Stomach (tissue), 4 donors: ENCODE data around the gene LY6G5B.

ENCODE experiments used
- EP300 ChIP-seq: sonication (generic); formaldehyde crosslinking; IDR thresholded peaks from one replicate; pipeline ENCODE4 v1.6.1; 2017; ENCODE audit warnings: antibody characterized with exemption
- POLR2A ChIP-seq, 4 donors: fragments of 450-650 bp; IDR thresholded peaks; one replicate each; pipeline ENCODE4 v1.6.1; 2016; ENCODE audit warnings: antibody characterized with exemption in 4 of 4, control low read depth in 2 of 4, mild to moderate bottlenecking in 1 of 4, moderate library complexity in 1 of 4
- POLR2AphosphoS5 ChIP-seq, 3 donors: sonication (generic); formaldehyde crosslinking; IDR thresholded peaks; one replicate each; pipeline ENCODE4 v1.6.1; 2016; ENCODE audit warnings: antibody characterized with exemption in 3 of 3
- TF ChIP-seq, protein P1 (sequence below), 7 experiments: fragments of 450-650 bp in 4 of 7; fragments of 200-600 bp in 3 of 7; sonication (generic) in 3 of 7; IDR thresholded peaks; one replicate each; pipeline ENCODE4 v1.5.1; 2016 to 2019; ENCODE audit warnings: antibody characterized with exemption in 7 of 7, control low read depth in 2 of 7, mild to moderate bottlenecking in 1 of 7

DNA sequence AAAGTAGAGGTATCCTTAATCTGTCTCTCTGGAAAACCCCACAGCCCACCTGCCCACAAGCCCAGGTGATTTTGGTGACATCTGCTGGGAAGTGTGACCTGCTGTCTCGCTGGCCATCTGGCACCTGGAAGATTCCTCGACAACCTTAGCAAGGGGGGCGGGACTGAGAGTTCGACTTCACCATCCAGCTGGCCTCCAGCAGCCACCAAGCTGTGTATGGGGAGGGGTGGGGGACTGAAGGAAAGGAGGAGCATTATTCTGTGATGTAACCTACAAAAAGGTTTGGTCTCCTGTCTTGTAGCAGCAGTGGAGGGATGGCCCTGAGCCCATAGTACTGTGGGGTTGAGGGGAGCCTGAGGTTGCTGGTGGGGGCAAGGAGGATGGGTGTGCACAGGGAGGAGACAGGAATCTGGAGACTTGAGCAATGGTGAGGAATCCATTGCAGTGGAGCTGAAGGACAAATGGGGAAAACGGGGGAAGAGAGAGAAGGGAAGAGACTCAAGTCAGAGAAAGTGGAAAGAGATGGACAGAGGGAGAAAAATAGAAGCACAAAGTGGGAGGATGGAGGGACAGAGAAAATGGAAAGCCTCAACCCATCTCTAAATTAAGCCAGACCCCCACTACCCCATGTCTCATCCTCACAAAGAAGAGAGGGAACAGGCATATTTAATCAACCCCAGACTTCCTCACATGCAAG lies 40.9 kb downstream of the LY6G5B start:
- no peak for TF ChIP-seq POLR2AphosphoS5 (IDR thresholded peaks at IDR 0.05)
- TF ChIP-seq, protein P1, sequence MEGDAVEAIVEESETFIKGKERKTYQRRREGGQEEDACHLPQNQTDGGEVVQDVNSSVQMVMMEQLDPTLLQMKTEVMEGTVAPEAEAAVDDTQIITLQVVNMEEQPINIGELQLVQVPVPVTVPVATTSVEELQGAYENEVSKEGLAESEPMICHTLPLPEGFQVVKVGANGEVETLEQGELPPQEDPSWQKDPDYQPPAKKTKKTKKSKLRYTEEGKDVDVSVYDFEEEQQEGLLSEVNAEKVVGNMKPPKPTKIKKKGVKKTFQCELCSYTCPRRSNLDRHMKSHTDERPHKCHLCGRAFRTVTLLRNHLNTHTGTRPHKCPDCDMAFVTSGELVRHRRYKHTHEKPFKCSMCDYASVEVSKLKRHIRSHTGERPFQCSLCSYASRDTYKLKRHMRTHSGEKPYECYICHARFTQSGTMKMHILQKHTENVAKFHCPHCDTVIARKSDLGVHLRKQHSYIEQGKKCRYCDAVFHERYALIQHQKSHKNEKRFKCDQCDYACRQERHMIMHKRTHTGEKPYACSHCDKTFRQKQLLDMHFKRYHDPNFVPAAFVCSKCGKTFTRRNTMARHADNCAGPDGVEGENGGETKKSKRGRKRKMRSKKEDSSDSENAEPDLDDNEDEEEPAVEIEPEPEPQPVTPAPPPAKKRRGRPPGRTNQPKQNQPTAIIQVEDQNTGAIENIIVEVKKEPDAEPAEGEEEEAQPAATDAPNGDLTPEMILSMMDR (IDR thresholded peaks at IDR 0.05) = no peak
- TF ChIP-seq POLR2A (IDR thresholded peaks at IDR 0.05) = no peak
- TF ChIP-seq EP300 = no peak
